Colon (tissue), 2 donors: ENCODE measurements around the gene ACTL7A.
"Not testable (repeated sequence)": the region's sequence is repeated elsewhere in the genome, so short reads cannot be mapped to it uniquely, and the experiment has no call there.

Experiments used
- FAIRE-seq: peaks from 2 replicates; lab custom pipeline; 2012; peaks lifted over from hg19 to GRCh38; lab: Jason Lieb, UNC
- donor health status: control.
- donor health status: control.

The ACTL7A gene

GRCh38 chr9:108861997-108862396, at the start of gene ACTL7A:
Gene ACTL7A, plus strand, starts transcription at chr9:108862266. Its CDS starts 57 bp downstream, at chr9:108862323.
- FAIRE-seq, result no peak

- FAIRE-seq, result no peak
Observed at GRCh38 chr9:108812396-108813025, 49.6 kb upstream of the ACTL7A start.

GRCh38 chr9:108813951-108814601, 48.0 kb upstream of the ACTL7A start:
- no peak for FAIRE-seq

GRCh38 chr9:108815156-108815555, 46.9 kb upstream of the ACTL7A start:
- FAIRE-seq, result no peak

GRCh38 chr9:108816037-108816436, 46.0 kb upstream of the ACTL7A start:
- FAIRE-seq, result no peak

- FAIRE-seq, result no peak
Observed at GRCh38 chr9:108823829-108824228, 38.2 kb upstream of the ACTL7A start.

- no peak for FAIRE-seq
Observed at GRCh38 chr9:108830272-108830671, 31.8 kb upstream of the ACTL7A start.

- FAIRE-seq, result no peak
Observed at GRCh38 chr9:108831496-108832178, 30.4 kb upstream of the ACTL7A start.

- FAIRE-seq, result no peak
Observed at GRCh38 chr9:108832179-108832500, 29.9 kb upstream of the ACTL7A start.

- no peak for FAIRE-seq
Observed at GRCh38 chr9:108834959-108835665, 27.0 kb upstream of the ACTL7A start.

- no peak for FAIRE-seq
Observed at GRCh38 chr9:108835831-108836230, 26.2 kb upstream of the ACTL7A start.

GRCh38 chr9:108836319-108836718, 25.7 kb upstream of the ACTL7A start:
- no peak for FAIRE-seq

GRCh38 chr9:108836781-108837180, 25.3 kb upstream of the ACTL7A start:
- no peak for FAIRE-seq

- no peak for FAIRE-seq
Observed at GRCh38 chr9:108837530-108837929, 24.5 kb upstream of the ACTL7A start.

- FAIRE-seq, result no peak
Observed at GRCh38 chr9:108838017-108838416, 24.0 kb upstream of the ACTL7A start.

- not testable (repeated sequence) for FAIRE-seq
Observed at GRCh38 chr9:108839561-108839960, 22.5 kb upstream of the ACTL7A start.

- no peak for FAIRE-seq
Observed at GRCh38 chr9:108842610-108843295, 19.3 kb upstream of the ACTL7A start.

- FAIRE-seq, result no peak
Observed at GRCh38 chr9:108844391-108844790, 17.7 kb upstream of the ACTL7A start.

GRCh38 chr9:108844856-108845255, 17.2 kb upstream of the ACTL7A start:
- FAIRE-seq, result no peak

GRCh38 chr9:108845507-108845906, 16.6 kb upstream of the ACTL7A start:
- FAIRE-seq, result no peak

- FAIRE-seq, result no peak
Observed at GRCh38 chr9:108845947-108846346, 16.1 kb upstream of the ACTL7A start.

GRCh38 chr9:108848296-108848695, 13.8 kb upstream of the ACTL7A start:
- not testable (repeated sequence) for FAIRE-seq
